ENCODE data around the gene CLOCK.

Gene CLOCK

DNA sequence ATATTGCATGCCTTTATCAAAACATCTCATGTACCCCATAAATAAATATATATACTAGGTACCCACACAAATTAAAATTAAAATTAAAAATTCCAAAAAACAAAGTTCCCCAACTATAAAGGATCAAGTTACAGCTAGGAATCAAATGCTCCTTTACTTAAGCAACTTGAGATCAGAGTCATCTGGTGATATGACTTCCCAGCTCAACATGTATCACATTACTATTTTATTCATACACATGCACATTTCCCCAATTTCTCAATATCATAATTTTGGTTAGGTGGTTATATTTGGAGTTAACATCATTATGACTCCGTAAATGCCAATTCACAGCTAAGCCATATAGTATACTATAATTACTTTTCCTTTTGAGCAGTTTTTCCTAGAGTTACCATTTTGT is 60.9 kb downstream of the CLOCK start:
- no peak for DNase-seq (ENCODE audit: low read depth, low spot score)
- no peak overlapping the region for H3K27ac ChIP-seq

GRCh38 chr4:55483315-55483714 is 63.4 kb downstream of the CLOCK start:
- no peak for DNase-seq (ENCODE audit: low read depth, low spot score)
- no peak overlapping the region for H3K27ac ChIP-seq

GRCh38 chr4:55475394-55476243 is 71.1 kb downstream of the CLOCK start:
- peak; percentile 14 for DNase-seq (ENCODE audit: low read depth, low spot score)
- H3K27ac ChIP-seq, result peak overlapping the region; percentile 64

DNA sequence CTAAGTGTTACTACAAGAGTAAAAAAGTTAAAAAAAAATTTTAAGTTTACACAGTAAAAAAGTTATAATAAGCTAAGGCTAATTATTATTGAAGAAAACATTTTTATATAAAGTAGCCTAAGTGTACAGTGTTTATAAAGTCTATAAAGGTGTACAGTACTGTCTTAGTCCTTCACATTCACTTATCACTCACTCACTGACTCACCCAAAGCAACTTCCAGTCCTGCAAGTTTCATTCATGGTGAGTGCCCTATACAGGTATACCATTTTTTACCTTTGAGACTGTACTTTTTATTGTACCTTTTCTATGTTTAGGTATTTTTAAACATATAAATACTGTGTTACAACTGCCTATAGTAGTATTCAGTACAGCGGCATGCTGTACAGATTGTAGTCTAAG is 76.7 kb downstream of the CLOCK start:
- peak; percentile 6 for DNase-seq (ENCODE audit: low read depth, low spot score)
- H3K27ac ChIP-seq, result no peak overlapping the region

- peak; percentile 8 for DNase-seq (ENCODE audit: low read depth, low spot score)
- H3K27ac ChIP-seq, result no peak overlapping the region
Measured at GRCh38 chr4:55468724-55469123, 78.0 kb downstream of the CLOCK start.

DNA sequence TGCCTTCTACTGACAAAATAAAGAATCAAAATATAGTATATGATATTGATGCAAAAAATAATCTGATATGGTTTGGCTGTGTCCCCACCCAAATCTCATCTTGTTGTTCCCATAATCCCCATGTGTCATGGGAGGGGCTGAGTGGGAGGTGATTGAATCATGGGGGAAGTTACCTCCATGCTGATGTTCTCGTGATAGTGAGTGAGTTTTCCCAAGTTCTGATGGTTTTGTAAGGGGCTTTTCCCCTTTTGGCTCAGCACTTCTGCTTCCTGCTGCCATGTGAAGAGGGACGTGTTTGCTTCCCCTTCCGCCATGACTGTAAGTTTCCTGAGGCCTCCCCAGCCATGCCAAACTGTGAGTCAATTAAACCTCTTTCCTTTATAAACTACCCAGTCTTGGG is 80.7 kb downstream of the CLOCK start:
- DNase-seq (ENCODE audit: low read depth, low spot score), result no peak

GRCh38 chr4:55458611-55459010 is 88.1 kb downstream of the CLOCK start:
- H3K27ac ChIP-seq, result peak overlapping the region; percentile 6
- DNase-seq (ENCODE audit: low read depth, low spot score), result no peak

More for the DNA sequence above, 80.7 kb downstream of the CLOCK start:
- H3K27ac ChIP-seq, result no peak overlapping the region

DNA sequence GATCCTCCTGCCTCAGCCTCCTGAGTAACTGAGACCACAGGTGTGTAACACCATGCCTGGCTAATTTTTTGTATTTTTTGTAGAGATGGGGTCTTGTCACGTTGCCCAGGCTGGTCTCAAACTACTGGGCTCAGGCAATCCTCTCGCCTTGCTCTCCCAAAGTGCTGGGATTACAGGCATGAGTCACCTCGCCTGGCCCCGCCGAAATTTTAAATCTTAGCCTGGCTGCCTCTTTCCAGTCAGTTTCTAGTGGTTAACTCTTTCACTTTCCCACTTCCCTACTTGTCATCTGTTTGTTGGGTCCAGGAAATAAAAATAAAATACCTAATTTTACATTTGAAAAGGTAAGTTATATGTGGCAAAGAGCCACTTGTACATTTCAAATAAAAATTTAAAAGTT is 88.5 kb downstream of the CLOCK start:
- peak overlapping the region; percentile 6 for H3K27ac ChIP-seq
- DNase-seq (ENCODE audit: low read depth, low spot score), result no peak

GRCh38 chr4:55450566-55450965 is 96.1 kb downstream of the CLOCK start:
- DNase-seq (ENCODE audit: low read depth, low spot score), result no peak
- no peak overlapping the region for H3K27ac ChIP-seq

GRCh38 chr4:55447831-55448230 is 98.9 kb downstream of the CLOCK start:
- no peak for DNase-seq (ENCODE audit: low read depth, low spot score)
- no peak overlapping the region for H3K27ac ChIP-seq

DNA sequence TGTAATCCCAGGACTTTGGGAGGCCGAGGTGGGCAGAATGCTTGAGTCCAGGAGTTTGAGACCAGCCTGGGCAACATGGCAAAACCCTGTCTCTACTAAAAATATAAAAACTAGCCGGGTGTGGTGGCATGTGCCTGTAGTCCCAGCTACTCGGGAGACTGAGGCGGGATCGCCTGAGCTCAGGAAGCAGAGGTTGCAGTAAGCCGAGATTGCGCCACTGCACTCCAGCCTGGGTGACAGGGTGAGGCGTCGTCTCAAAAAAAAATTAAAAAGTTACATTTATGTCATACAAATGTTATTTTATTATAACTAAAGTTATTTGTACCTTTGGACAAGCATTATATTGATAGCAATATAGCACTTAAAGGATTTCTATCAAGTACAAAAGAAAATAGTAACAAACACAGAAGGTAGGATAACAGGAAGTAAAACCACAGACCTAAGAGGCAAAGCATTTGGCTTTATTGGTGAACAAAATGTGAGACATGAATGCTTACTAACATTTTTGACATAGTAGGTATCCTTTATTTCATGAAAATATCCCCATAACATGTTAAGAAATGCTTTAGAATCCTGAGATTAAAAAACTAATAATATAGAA is 99.5 kb downstream of the CLOCK start:
- no peak for DNase-seq (ENCODE audit: low read depth, low spot score)
- no peak overlapping the region for H3K27ac ChIP-seq

- no peak for DNase-seq (ENCODE audit: low read depth, low spot score)
- peak overlapping the region; percentile 20 for H3K27ac ChIP-seq
Measured at GRCh38 chr4:55446578-55446922, 100.2 kb downstream of the CLOCK start.

DNA sequence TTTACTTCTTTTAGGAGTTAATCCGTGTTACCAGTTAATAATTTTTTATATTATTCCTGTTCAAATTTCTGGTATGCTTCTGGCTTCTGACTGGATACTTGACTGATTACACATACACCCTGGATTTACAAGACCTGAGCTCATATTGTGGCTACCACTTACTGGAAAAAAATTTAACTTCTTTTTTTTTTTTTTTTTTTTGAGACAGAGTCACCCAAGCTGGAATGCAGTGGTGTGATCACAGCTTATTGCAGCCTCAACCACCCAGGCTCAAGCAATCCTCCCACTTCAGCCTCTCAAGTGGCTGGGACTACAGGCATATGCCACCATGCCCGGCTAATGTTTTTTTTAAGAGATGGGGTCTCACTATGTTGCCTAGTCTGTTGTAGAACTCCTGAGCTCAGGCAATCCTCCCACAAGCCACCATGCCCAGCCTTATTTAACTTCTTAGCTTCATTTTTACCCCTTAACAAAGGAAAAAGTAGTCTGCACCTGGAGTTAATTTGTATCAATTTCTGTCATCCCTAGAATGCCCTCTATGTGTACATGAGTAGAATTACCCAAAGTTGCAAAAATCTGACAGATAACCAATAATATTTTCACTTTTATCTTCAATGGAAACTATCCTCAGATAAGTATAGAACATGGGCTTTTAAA is 100.7 kb downstream of the CLOCK start:
- peak; percentile 29 for DNase-seq (ENCODE audit: low read depth, low spot score)
- H3K27ac ChIP-seq, result peak overlapping the region; percentile 20

DNA sequence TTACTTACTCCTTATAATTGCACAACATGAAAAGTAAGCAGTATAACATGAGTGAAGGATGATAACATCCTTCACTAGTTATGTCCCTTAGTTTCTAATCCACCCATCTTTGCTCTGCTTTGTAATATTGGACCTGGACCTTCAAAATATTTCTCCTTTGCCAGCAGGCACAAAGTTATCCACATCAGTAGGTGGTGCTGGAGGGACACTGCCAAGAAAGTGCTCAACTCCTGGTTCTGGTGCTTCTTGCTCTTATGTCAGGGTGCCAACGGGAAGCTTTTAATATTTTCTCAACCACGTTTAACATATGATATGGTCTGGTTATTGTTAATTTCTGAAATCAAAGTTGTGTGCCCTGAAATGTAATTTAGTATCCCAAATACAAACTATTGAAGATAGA is 101.9 kb downstream of the CLOCK start:
- no peak for DNase-seq (ENCODE audit: low read depth, low spot score)
- no peak overlapping the region for H3K27ac ChIP-seq

DNA sequence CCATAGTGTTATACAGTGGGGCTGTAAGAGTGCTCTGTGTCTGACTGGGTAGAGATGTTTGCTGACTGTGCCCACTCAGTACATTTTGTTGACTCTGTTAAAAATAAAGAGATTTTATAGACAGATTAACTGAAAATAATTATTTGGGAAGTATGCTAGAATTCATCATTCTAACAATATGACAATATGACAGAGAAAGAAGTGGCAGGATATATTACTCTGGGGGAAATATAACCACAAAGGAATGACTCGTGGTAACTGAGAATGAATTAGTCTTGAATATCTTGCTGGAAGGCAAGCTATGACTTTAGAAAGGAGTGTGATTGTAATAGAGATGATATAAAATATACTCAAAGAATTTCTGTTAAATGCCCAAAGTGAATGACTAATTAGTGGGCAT is 104.2 kb downstream of the CLOCK start:
- no peak for DNase-seq (ENCODE audit: low read depth, low spot score)
- no peak overlapping the region for H3K27ac ChIP-seq

DNA sequence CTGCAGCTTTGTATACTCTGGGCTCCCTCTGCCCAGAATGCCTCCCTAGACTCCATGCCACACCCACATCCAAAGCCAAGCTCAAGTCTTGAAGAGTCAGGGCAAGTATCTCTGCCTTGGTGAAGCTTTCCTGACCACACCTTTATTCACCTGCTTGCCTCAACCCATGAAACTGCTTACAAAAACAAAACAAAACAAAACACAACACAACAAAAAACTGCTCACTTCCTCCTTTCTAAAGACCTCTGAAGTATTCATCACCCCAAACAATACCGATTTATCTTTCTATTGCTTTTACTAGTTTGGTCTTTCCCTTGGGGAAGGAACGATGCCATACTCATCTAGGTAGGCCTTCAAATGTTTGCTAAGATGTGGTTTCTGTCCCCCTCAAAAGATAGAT is 105.9 kb downstream of the CLOCK start:
- no peak for DNase-seq (ENCODE audit: low read depth, low spot score)
- no peak overlapping the region for H3K27ac ChIP-seq

DNA sequence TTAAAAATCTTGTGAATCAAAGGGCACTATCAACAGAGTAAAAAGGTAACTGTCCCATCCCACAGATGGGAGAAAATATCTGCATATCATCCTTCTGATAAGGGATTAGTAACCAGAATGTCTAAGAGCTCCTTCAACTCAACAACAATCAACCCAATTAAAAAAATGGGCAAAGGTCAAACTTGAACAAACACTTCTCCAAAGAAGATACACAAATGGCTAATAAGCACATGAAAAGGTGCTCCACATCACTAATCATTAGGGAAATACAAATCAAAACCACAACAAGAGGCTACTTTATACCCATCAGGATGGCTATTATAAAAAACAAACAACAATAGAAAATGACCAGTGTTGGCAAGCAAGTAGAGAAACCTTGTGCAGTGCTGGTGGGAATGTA is 107.7 kb downstream of the CLOCK start:
- no peak for DNase-seq (ENCODE audit: low read depth, low spot score)
- H3K27ac ChIP-seq, result no peak overlapping the region

DNA sequence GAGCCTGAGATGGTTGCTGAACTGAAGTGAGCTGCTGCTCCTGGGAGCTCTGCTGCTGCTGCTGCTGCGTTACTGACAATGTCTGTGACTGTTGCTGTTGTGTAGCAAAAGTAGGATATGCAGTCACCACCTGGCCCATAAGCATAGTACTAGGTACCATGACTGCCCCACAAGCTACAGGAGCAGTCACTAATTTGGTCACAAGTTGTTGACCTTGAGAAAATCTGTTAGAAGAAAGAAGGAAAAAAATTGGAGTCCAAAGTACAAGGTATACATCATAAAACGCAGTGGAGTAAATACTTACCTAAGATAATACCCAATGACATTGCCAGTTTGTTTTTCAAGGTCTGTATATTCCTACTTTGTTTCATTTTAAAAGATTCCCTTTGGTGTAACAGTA is 108.4 kb downstream of the CLOCK start:
- H3K27ac ChIP-seq, result no peak overlapping the region
- DNase-seq (ENCODE audit: low read depth, low spot score), result no peak

DNA sequence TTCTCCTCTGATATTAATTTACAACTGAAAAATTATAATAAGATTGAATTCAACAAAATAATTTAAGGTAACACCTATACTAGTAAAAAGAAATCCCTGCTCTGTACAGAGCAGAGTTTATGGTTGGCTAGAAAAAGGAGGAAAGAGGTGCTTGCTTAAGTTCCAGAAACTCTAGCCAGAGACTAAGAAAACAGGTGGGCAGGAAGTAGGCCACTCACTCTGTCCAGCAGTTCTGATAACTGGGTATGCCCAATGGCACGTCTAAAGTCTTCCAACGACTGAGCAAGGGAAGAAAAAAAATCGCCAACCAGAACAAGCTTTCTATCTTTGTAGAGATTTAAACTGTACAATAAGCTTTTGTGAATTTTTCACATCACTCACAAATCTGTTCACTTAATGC is 108.9 kb downstream of the CLOCK start:
- peak overlapping the region; percentile 9 for H3K27ac ChIP-seq
- DNase-seq (ENCODE audit: low read depth, low spot score), result no peak

GRCh38 chr4:55437356-55437796 is 109.3 kb downstream of the CLOCK start:
- peak overlapping the region; percentile 9 for H3K27ac ChIP-seq
- DNase-seq (ENCODE audit: low read depth, low spot score), result no peak

- H3K27ac ChIP-seq, result no peak overlapping the region
- DNase-seq (ENCODE audit: low read depth, low spot score), result no peak
Measured at GRCh38 chr4:55435141-55435841, 111.4 kb downstream of the CLOCK start.
